Sigmoid colon (tissue), 7 donors: Measurements from ENCODE around the gene TEC. TPM values are rescaled to one million over a fixed set of nuclear protein-coding genes. Genes with fewer than 3 reads are reported as not detected.

ENCODE experiments used
- DNase-seq: peaks from one replicate; pipeline ENCODE4 v3.0.0-alpha.2; 2019
- H3K27ac ChIP-seq, 4 donors: fragments of 200-600 bp; sonication (generic); one replicate each; pipeline ENCODE4 v1.5.1; 2016 to 2019; ENCODE audit warnings: mild to moderate bottlenecking in 1 of 4
- H3K27me3 ChIP-seq, 3 donors: fragments of 200-600 bp; sonication (generic); one replicate each; pipeline ENCODE4 v1.5.1; 2019; ENCODE audit warnings: mild to moderate bottlenecking in 1 of 3
- H3K36me3 ChIP-seq, 4 donors: fragments of 200-600 bp; sonication (generic); one replicate each; pipeline ENCODE4 v1.5.1; 2016 to 2019
- H3K4me1 ChIP-seq, 4 donors: fragments of 200-600 bp; sonication (generic); one replicate each; pipeline ENCODE4 v1.5.1; 2017 to 2019
- H3K4me3 ChIP-seq, 4 donors: fragments of 200-600 bp; sonication (generic); one replicate each; pipeline ENCODE4 v1.5.1; 2017 to 2019; ENCODE audit warnings: mild to moderate bottlenecking in 2 of 4, moderate library complexity in 1 of 4
- H3K9me3 ChIP-seq, 4 donors: fragments of 200-600 bp in 3 of 4; sonication (generic) in 3 of 4; one replicate each; pipeline versions ENCODE4 v1.5.1 to v1.6.1; 2013 to 2019
- CTCF ChIP-seq, 4 experiments: fragments of 450-650 bp in 3 of 4; fragments of 200-600 bp in 1 of 4; IDR thresholded peaks; one replicate each; pipeline ENCODE4 v1.5.1; 2016 to 2019; ENCODE audit warnings: antibody characterized with exemption in 4 of 4, mild to moderate bottlenecking in 3 of 4, moderate library complexity in 2 of 4
- EP300 ChIP-seq, 4 donors: sonication (generic); formaldehyde crosslinking; IDR thresholded peaks; one replicate each; pipeline ENCODE4 v1.6.1; 2017; ENCODE audit warnings: antibody characterized with exemption in 4 of 4
- POLR2A ChIP-seq, 2 donors: fragments of 450-650 bp; IDR thresholded peaks; one replicate each; pipeline ENCODE4 v1.6.1; 2016; ENCODE audit warnings: antibody characterized with exemption in 2 of 2, mild to moderate bottlenecking in 2 of 2, moderate library complexity in 2 of 2
- POLR2AphosphoS5 ChIP-seq, 4 donors: sonication (generic); formaldehyde crosslinking; IDR thresholded peaks; one replicate each; pipeline ENCODE4 v1.6.1; 2017; ENCODE audit warnings: antibody characterized with exemption in 4 of 4
- WGBS, 2 donors: extraction: QIAGEN DNeasy Blood & Tissue Kit; methylation state at CpG; one replicate each; pipeline ENCODE4 v1.1.7; 2013; 5-methylcytosine and 5-hydroxymethylcytosine counted together
- intact Hi-C: fragments of 100-400 bp; cut with DNase I; formaldehyde crosslinking; loops from one replicate; pipeline ENCODE4 v1.15.1; 2023
- polyA plus RNA-seq, 3 donors: library from polyadenylated mRNA; stranded (reverse); fragments of 200-250 nt; gene quantifications; one replicate each; pipeline ENCODE4 v1.2.3, GENCODE V29; 2013
- total RNA-seq, 4 donors: library from RNA; depleted of rRNA; stranded (reverse); fragments of >200 nt; gene quantifications; one replicate each; pipeline ENCODE4 v1.1.0, GENCODE V29; 2016
- donor health status: healthy with polysubstance abuse.
- donor health status: Bipolar disorder and iron deficiency.
- donor health status: healthy.

Gene TEC
- total and polyA plus RNA-seq, 7 donors, result 1.1 to 5.3 (median 2.0) TPM

- Histone ChIP-seq H3K27me3 (no peaks in the 10 kb centered on the region), H3K4me3 (no peak overlapping the region), H3K9me3 (no peaks in the 10 kb centered on the region), H3K4me1 (no peaks in the 10 kb centered on the region), H3K36me3 (no peaks in the 10 kb centered on the region), H3K27ac (no peak overlapping the region)
- DNase-seq, result no peak
- intact Hi-C loops, result no loop called here
- no peak for TF ChIP-seq CTCF (IDR thresholded peaks at IDR 0.05)
- no peak for TF ChIP-seq POLR2AphosphoS5 (IDR thresholded peaks at IDR 0.05)
- TF ChIP-seq EP300 (IDR thresholded peaks at IDR 0.05), result no peak
- TF ChIP-seq POLR2A (IDR thresholded peaks at IDR 0.05), result no peak
- WGBS, 2 donors, result 97 to 99% methylated on average over 4 of the region's 4 CpGs
These were observed 13.7 kb downstream of the TEC start for GRCh38 chr4:48255959-48256342.

- Histone ChIP-seq H3K4me1 (no peaks in the 10 kb centered on the region), H3K36me3 (no peaks in the 10 kb centered on the region), H3K9me3 (no peaks in the 10 kb centered on the region), H3K4me3 (no peak overlapping the region), H3K27me3 (no peaks in the 10 kb centered on the region), H3K27ac (no peak overlapping the region)
- intact Hi-C loops, result no loop called here
- TF ChIP-seq CTCF (IDR thresholded peaks at IDR 0.05), result no peak
- TF ChIP-seq EP300 (IDR thresholded peaks at IDR 0.05), result no peak
- no peak for TF ChIP-seq POLR2A (IDR thresholded peaks at IDR 0.05)
- no peak for TF ChIP-seq POLR2AphosphoS5 (IDR thresholded peaks at IDR 0.05)
- DNase-seq, result no peak
- 85 to 95% methylated on average over 6 of the region's 6 CpGs for WGBS, 2 donors
These were observed 14.3 kb downstream of the TEC start for GRCh38 chr4:48255072-48255958.

GRCh38 chr4:48254381-48255071 lies 15.1 kb downstream of the TEC start:
- H3K4me3 ChIP-seq, result no peak overlapping the region
- H3K27me3 ChIP-seq, result no peaks in the 10 kb centered on the region
- no peaks in the 10 kb centered on the region for H3K36me3 ChIP-seq
- intact Hi-C loops, result no loop called here
- no peak overlapping the region for H3K27ac ChIP-seq
- 60 to 85% methylated on average over 6 of the region's 6 CpGs for WGBS, 2 donors
- no peak for DNase-seq
- H3K4me1 ChIP-seq, result no peaks in the 10 kb centered on the region
- H3K9me3 ChIP-seq, result no peaks in the 10 kb centered on the region
- TF ChIP-seq POLR2A (IDR thresholded peaks at IDR 0.05) (no peak), EP300 (IDR thresholded peaks at IDR 0.05) (no peak), POLR2AphosphoS5 (IDR thresholded peaks at IDR 0.05) (no peak), CTCF (IDR thresholded peaks at IDR 0.05) (no peak)

GRCh38 chr4:48252313-48252712 lies 17.3 kb downstream of the TEC start:
- Histone ChIP-seq H3K9me3 (no peaks in the 10 kb centered on the region), H3K4me1 (peaks cover 0 to 1% (median 0%) of the 10 kb centered on the region in 4 donors), H3K4me3 (no peak overlapping the region), H3K27ac (no peak overlapping the region), H3K36me3 (no peaks in the 10 kb centered on the region), H3K27me3 (no peaks in the 10 kb centered on the region)
- no peak for DNase-seq
- intact Hi-C loops, result no loop called here
- no peak for TF ChIP-seq POLR2A (IDR thresholded peaks at IDR 0.05)
- TF ChIP-seq POLR2AphosphoS5 (IDR thresholded peaks at IDR 0.05), result no peak
- no peak for TF ChIP-seq EP300 (IDR thresholded peaks at IDR 0.05)
- TF ChIP-seq CTCF (IDR thresholded peaks at IDR 0.05), result no peak
